ENCODE results near the gene ROM1.

The ROM1 gene

DNA sequence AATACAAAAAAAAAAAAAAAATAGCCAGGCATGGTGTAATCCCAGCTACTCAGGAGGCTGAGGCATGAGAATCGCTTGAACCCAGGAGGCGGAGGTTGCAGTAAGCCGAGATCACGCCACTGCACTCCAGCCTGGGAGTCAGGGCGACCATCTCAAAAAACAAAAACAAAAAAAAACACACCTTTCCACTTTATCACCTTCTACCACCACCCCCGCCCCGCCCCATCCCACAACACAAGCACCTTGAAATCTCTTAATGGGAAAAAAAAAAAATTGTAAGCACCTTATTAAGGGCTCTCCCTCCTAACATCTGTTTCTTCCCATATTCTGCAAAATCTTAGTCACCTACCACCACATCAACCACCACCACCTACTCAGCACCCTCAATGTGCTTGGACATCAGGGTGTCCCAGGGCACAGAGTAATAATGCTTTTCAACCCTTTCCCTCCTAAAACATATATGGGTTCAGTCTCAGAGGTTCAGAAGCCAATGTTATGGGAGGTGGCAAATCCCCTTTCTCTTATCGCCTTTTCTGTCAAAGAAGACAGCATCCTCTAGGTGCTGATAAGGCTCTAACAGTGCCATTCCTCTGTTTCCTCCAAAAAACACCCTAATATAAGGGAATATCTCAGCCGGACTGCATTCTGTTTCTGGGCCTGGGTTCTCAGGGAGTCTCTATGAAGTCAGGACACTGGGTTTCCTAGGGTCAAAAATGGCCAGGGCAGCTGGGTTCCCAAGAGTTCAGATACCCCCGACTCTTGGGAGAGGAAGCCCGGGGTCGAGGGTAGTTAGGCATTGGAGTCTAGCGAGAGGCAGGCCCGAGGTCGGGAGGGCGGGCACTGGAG is 39.3 kb downstream of the ROM1 start:
- DNase-seq: peak; percentile 74

- no peak for DNase-seq
Measured at GRCh38 chr11:62654297-62654696, 41.2 kb downstream of the ROM1 start.

GRCh38 chr11:62656796-62657429 is 43.9 kb downstream of the ROM1 start:
- DNase-seq: no peak

- DNase-seq: peak; percentile 64
Measured at GRCh38 chr11:62664405-62665074, 51.5 kb downstream of the ROM1 start.
